D721Med (cell line): ENCODE data around the gene EML1.

Source experiments
- DNase-seq: peaks from one replicate; pipeline ENCODE4 v3.0.0; 2011; ENCODE audit warnings: low spot score; ENCODE audit not compliant: insufficient read length
- FAIRE-seq: peaks from 2 replicates; lab custom pipeline; 2011; peaks lifted over from hg19 to GRCh38; lab: Jason Lieb, UNC
- CTCF ChIP-seq: IDR thresholded peaks from 2 replicates; pipeline ENCODE4 v1.5.1; 2012; ENCODE audit warnings: mild to moderate bottlenecking, control low read depth; ENCODE audit not compliant: insufficient read depth; ENCODE audit errors: missing control alignments

The EML1 gene

DNA sequence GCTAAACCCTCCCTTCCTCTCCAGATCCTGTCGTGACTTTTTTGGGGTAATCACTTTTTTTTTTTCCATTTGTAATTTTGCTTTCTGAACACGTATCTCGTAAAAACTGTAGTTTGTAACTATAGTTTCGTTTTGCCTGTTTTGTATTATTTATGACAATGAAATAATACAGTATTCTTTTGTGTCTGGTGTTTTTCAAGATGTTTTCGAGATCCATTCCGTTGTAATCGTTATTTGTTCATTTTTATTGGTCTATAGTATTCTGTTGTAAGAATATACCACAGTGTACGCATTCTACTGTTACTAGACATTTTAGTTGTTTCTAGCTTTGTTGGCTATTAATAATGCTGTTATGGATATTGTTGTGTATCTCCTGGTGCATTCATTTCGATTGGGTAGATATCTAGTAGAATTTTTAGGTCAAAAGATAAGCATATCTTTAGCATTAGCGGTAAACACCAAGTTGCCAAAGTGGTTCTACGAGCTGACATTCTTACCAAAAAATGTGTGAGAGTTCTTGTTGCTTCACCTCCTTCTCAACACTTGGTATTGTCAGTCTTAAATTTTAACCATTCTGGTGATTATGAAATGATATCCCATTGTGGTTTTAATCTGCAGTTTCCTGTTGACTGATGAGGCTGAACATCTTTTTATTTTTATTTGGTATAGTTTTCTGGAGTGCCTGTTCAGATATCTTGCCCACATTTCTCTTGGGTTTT lies 179.7 kb downstream of the EML1 start:
- TF ChIP-seq CTCF = no peak
- peak; percentile 35 for FAIRE-seq
- DNase-seq = no peak

GRCh38 chr14:99975190-99975589 lies 182.0 kb downstream of the EML1 start:
- TF ChIP-seq CTCF = no peak
- DNase-seq (no peak), FAIRE-seq (no peak)

DNA sequence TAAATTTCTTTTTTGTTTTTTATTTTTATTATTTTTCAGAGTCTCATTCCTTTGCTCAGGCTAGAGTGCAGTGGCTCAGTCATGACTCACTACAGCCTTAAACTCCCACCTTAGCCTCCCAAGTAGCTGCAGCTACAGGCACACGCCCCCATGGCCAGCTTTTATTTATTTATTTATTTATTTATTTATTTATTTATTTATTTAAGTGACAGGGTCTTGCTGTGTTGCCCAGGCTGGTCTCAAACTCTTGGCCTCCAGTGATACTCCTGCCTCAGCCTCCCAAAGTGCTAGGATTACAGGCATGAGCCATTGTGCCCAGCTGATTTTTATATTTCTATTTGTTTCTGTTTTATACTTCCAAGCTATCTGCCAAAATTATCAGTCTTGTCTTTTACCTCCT lies 182.8 kb downstream of the EML1 start:
- TF ChIP-seq CTCF = no peak
- no peak for DNase-seq
- FAIRE-seq = no peak

- TF ChIP-seq CTCF = no peak
- FAIRE-seq = no peak
- DNase-seq = no peak
Observed at GRCh38 chr14:99976681-99977080, 183.5 kb downstream of the EML1 start.

GRCh38 chr14:99980299-99980698 lies 187.1 kb downstream of the EML1 start:
- no peak for DNase-seq
- FAIRE-seq = no peak
- TF ChIP-seq CTCF = no peak

- TF ChIP-seq CTCF = no peak
- DNase-seq (no peak), FAIRE-seq (no peak)
Observed at GRCh38 chr14:99981806-99982205, 188.6 kb downstream of the EML1 start.

DNA sequence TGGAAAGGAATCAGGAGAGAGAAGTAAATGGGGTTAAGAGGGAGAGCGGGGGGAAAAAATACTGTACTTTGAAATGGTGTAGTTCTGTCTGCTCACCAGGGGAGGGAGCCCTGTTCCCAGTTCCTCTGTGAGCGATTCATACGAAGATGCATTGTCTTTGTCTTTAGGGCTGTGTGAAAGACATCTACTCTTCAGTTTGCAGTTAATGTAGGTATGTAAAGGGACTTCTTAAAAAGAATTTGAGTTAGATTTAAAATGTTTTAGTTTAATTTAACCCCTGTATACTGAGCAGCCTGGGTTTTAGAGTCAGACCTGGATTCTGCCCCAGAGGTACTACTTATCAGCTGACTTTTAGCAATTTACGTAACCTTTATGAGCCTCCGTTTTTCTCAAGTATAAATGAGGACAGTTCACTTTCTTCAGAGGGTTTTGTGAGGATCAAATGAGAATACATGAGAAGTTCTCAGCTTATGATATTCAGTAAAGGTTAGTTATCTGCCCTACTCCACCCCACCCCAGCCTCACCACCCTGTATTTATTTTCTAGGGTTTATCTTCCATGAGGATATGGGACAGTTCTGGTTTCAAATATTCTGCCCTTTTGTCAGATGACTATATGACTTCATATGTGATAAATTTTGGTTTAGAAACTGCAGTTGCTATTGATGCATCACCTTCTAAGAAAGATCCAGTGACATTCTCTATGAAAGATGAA lies 189.5 kb downstream of the EML1 start:
- FAIRE-seq = peak; percentile 25
- peak; percentile 82 for TF ChIP-seq CTCF
- DNase-seq = no peak
